ENCODE data around the gene ETFDH. TPM values are rescaled to one million over a fixed set of nuclear protein-coding genes. Genes with fewer than 3 reads are reported as not detected.
"Not testable (repeated sequence)": the region's sequence is repeated elsewhere in the genome, so short reads cannot be mapped to it uniquely, and the experiment has no call there.

Gene ETFDH
- total RNA-seq, 4 donors from 2014 or later, result 51.2 to 219 (median 112) TPM

GRCh38 chr4:158750379-158750778 is 78.3 kb downstream of the ETFDH start:
- no peaks in the 10 kb centered on the region for H3K36me3 ChIP-seq
- no peak for DNase-seq
- no peaks in the 10 kb centered on the region for H3K9me3 ChIP-seq
- H3K4me3 ChIP-seq, result no peak overlapping the region
- H3K27me3 ChIP-seq, result no peaks in the 10 kb centered on the region
- TF ChIP-seq POLR2A (IDR thresholded peaks at IDR 0.05) (no peak), CTCF (IDR thresholded peaks at IDR 0.05) (no peak)
- H3K27ac ChIP-seq, result no peak overlapping the region
- no peaks in the 10 kb centered on the region for H3K4me1 ChIP-seq

GRCh38 chr4:158754385-158755180 is 82.5 kb downstream of the ETFDH start:
- H3K9me3 ChIP-seq, result no peaks in the 10 kb centered on the region
- no peaks in the 10 kb centered on the region for H3K36me3 ChIP-seq
- no peak for TF ChIP-seq POLR2A (IDR thresholded peaks at IDR 0.05)
- no peak for TF ChIP-seq CTCF (IDR thresholded peaks at IDR 0.05)
- no peaks in the 10 kb centered on the region for H3K27me3 ChIP-seq
- DNase-seq, result no peak
- no peak overlapping the region for H3K4me3 ChIP-seq
- H3K4me1 ChIP-seq, result no peaks in the 10 kb centered on the region
- H3K27ac ChIP-seq, result no peak overlapping the region

GRCh38 chr4:158755819-158756218 is 83.7 kb downstream of the ETFDH start:
- not testable (repeated sequence) for DNase-seq, H3K9me3 ChIP-seq, H3K27ac ChIP-seq, H3K36me3 ChIP-seq, H3K4me1 ChIP-seq, H3K27me3 ChIP-seq, H3K4me3 ChIP-seq

DNA sequence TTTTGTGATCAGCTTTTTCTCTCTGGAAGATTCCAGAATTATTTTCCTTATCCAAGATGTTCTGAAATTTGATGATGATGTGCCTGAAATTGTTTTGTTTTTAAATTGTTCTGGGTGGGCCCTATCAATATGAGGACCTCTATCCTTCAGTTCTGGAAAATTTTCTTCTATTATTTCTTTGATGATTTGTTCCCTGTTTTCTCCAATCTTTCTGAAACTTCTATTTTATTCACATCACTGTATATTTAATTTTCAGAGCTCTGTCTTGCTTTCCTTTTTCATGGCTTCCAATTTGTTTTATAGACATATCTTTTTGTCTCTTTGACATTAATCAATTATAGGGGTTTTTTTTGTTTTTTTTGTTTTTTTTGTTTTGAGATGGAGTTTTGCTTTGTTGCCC is 84.5 kb downstream of the ETFDH start:
- H3K27ac ChIP-seq, result no peak overlapping the region
- no peaks in the 10 kb centered on the region for H3K36me3 ChIP-seq
- DNase-seq, result no peak
- no peak overlapping the region for H3K4me3 ChIP-seq
- no peaks in the 10 kb centered on the region for H3K4me1 ChIP-seq
- H3K27me3 ChIP-seq, result no peaks in the 10 kb centered on the region
- no peak for TF ChIP-seq CTCF (IDR thresholded peaks at IDR 0.05)
- no peak for TF ChIP-seq POLR2A (IDR thresholded peaks at IDR 0.05)
- no peaks in the 10 kb centered on the region for H3K9me3 ChIP-seq

GRCh38 chr4:158758142-158758541 is 86.0 kb downstream of the ETFDH start:
- Histone ChIP-seq H3K9me3 (no peaks in the 10 kb centered on the region), H3K4me1 (no peaks in the 10 kb centered on the region), H3K27me3 (no peaks in the 10 kb centered on the region), H3K4me3 (no peak overlapping the region), H3K27ac (no peak overlapping the region), H3K36me3 (no peaks in the 10 kb centered on the region)
- no peak for TF ChIP-seq CTCF (IDR thresholded peaks at IDR 0.05)
- no peak for TF ChIP-seq POLR2A (IDR thresholded peaks at IDR 0.05)
- DNase-seq, result no peak

- Histone ChIP-seq H3K4me1 (no peaks in the 10 kb centered on the region), H3K36me3 (no peaks in the 10 kb centered on the region), H3K27ac (no peak overlapping the region), H3K9me3 (no peaks in the 10 kb centered on the region), H3K4me3 (no peak overlapping the region), H3K27me3 (no peaks in the 10 kb centered on the region)
- no peak for TF ChIP-seq CTCF (IDR thresholded peaks at IDR 0.05)
- no peak for TF ChIP-seq POLR2A (IDR thresholded peaks at IDR 0.05)
- no peak for DNase-seq
These were observed 86.6 kb downstream of the ETFDH start for GRCh38 chr4:158758703-158759102.

Small RNAs within 50 kb of the gene (small RNA-seq; reads per million reads assigned to genes)
- gene RF00012, result 0 reads per million in 2 donors

Other genes starting within 250 kb of the ETFDH start
- gene RXFP1, start 150.4 kb upstream of the ETFDH start, total RNA-seq, result under 1 TPM in 2 of 4 donors, not detected in 2; 0.38 to 0.54 TPM
- 1 to 10 TPM; 1.6 to 3.3 (median 2.7) TPM for gene C4orf46, start 409 bp upstream of the ETFDH start, total RNA-seq
- gene PPID, start 51.1 kb downstream of the ETFDH start, total RNA-seq, result 10 to 100 TPM; 21.9 to 60.2 (median 28.3) TPM
- 10 to 100 TPM; 31.9 to 40.8 (median 38.6) TPM for gene FNIP2, start 96.7 kb downstream of the ETFDH start, total RNA-seq

All from Peyer's patch (tissue), 4 donors.